ENCODE data around the gene TMEM11. TPM values are rescaled to one million over a fixed set of nuclear protein-coding genes. Genes with fewer than 3 reads are reported as not detected.

The TMEM11 gene
- total RNA-seq, 4 donors from 2014 or later = 25.6 to 38.0 (median 33.8) TPM

DNA sequence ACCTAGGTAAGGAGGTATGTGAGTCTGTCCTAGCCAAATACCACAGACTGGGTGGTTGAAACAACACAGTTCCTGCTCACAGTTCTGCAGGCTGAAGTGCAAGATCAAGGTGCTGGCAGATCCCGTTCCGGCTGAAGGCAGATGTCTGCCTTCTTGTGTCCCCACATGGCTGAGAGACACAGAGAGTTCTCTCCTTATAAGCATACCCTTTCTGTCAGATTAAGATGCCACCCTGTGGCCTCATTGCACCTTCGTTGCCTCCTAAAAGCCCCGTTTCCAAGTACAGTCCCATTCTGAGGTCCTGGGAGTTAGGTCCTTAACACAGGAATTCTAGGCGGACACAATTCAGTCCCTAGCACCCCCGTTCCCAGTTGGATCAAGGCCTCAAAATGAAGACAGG is 9.1 kb upstream of the TMEM11 start:
- H3K27me3 ChIP-seq = no peaks in the 10 kb centered on the region
- H3K4me3 ChIP-seq = no peak overlapping the region
- no peaks in the 10 kb centered on the region for H3K4me1 ChIP-seq
- H3K9me3 ChIP-seq = no peaks in the 10 kb centered on the region
- peaks cover 4% of the 10 kb centered on the region for H3K36me3 ChIP-seq
- TF ChIP-seq POLR2AphosphoS5 (IDR thresholded peaks at IDR 0.05) (no peak), EP300 (IDR thresholded peaks at IDR 0.05) (no peak), POLR2A (IDR thresholded peaks at IDR 0.05) (no peak)
- TF ChIP-seq, protein P1, sequence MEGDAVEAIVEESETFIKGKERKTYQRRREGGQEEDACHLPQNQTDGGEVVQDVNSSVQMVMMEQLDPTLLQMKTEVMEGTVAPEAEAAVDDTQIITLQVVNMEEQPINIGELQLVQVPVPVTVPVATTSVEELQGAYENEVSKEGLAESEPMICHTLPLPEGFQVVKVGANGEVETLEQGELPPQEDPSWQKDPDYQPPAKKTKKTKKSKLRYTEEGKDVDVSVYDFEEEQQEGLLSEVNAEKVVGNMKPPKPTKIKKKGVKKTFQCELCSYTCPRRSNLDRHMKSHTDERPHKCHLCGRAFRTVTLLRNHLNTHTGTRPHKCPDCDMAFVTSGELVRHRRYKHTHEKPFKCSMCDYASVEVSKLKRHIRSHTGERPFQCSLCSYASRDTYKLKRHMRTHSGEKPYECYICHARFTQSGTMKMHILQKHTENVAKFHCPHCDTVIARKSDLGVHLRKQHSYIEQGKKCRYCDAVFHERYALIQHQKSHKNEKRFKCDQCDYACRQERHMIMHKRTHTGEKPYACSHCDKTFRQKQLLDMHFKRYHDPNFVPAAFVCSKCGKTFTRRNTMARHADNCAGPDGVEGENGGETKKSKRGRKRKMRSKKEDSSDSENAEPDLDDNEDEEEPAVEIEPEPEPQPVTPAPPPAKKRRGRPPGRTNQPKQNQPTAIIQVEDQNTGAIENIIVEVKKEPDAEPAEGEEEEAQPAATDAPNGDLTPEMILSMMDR (IDR thresholded peaks at IDR 0.05) = no peak
- no peak for DNase-seq (ENCODE audit: low spot score in 2 of 2)
- WGBS = 96% methylated on average over 6 of the region's 6 CpGs
- H3K27ac ChIP-seq = no peak overlapping the region

DNA sequence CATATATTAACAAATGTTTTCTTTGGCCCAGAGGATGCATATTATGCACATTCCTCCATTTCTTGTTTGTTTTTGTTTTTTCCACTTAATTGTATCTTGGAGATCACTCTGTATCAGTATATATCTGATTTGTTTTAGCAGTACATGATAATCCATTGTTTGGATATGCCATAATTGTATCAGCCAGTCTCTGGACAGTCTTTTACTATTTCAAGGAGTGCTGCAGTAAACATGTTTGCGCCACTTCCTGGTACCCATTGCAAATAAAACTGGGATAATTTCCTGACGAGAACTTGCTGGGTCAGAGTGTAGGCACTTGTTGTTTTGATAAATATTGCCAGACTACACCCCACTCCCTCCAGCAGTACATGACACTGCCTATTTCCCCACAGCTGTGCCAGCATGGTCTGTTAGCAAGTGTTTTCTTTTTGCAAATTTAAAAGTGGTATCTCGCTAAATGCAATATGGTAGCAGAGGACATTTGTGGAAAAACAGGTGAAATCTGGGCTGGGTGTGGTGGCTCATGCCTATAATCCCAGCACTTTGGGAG is 4.9 kb upstream of the TMEM11 start:
- Histone ChIP-seq H3K27ac (no peak overlapping the region), H3K9me3 (no peaks in the 10 kb centered on the region), H3K36me3 (peaks cover 4% of the 10 kb centered on the region), H3K27me3 (no peaks in the 10 kb centered on the region), H3K4me3 (no peak overlapping the region), H3K4me1 (peaks cover 15% of the 10 kb centered on the region)
- TF ChIP-seq POLR2AphosphoS5 (IDR thresholded peaks at IDR 0.05) (no peak), POLR2A (IDR thresholded peaks at IDR 0.05) (no peak), EP300 (IDR thresholded peaks at IDR 0.05) (no peak)
- TF ChIP-seq, protein P1 (IDR thresholded peaks at IDR 0.05) = no peak
- 63% methylated on average over 3 of the region's 3 CpGs for WGBS
- no peak for DNase-seq (ENCODE audit: low spot score in 2 of 2)

DNA sequence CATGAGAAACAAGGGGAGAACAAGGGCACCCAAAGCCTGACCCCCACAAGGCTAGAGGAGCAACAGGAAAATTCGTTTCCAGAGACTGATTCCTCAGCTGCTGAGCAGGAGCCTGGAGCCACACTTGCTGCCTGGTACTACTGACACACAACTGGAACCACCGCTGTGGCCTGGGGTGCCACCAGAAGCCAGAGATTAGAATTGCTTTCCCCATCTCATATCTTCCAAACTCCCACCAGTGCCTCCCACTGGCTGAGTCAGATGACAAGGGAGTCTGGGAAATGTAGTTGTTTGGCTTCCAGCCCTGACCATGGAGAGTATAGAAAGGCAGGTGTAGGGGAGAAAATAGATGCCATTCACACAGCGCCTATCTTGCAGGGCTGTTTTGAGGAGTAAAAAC is 4.1 kb upstream of the TMEM11 start:
- no peak for DNase-seq (ENCODE audit: low spot score in 2 of 2)
- no peak overlapping the region for H3K4me3 ChIP-seq
- H3K4me1 ChIP-seq = peaks cover 17% of the 10 kb centered on the region
- 83% methylated on average over 3 of the region's 3 CpGs for WGBS
- no peaks in the 10 kb centered on the region for H3K27me3 ChIP-seq
- no peaks in the 10 kb centered on the region for H3K9me3 ChIP-seq
- no peak overlapping the region for H3K27ac ChIP-seq
- H3K36me3 ChIP-seq = peaks cover 4% of the 10 kb centered on the region
- TF ChIP-seq, protein P1 (IDR thresholded peaks at IDR 0.05) = no peak
- TF ChIP-seq POLR2AphosphoS5 (IDR thresholded peaks at IDR 0.05) (no peak), POLR2A (IDR thresholded peaks at IDR 0.05) (no peak), EP300 (IDR thresholded peaks at IDR 0.05) (no peak)

DNA sequence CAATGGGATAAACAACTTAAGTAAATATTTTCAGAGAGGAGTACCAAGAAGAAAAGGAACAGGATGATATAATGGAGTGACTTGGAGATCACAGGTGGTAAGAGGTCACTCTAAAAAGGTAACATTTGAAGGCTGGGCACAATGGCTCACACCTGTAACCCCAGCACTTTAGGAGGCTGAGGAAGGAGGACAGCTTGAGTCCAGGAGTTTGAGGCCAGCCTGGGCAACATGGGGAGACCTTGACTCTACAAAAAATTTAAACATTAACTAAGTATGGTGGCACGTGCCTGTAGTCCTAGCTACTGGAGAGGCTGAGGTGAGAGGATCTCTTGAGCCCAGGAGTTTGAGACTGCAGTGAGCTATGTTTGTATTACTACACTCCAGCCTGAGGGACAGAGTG is 3.4 kb upstream of the TMEM11 start:
- no peaks in the 10 kb centered on the region for H3K27me3 ChIP-seq
- no peak overlapping the region for H3K27ac ChIP-seq
- 88% methylated on average over 1 of the region's 1 CpG for WGBS
- H3K36me3 ChIP-seq = peaks cover 1% of the 10 kb centered on the region
- DNase-seq (ENCODE audit: low spot score in 2 of 2) = no peak
- TF ChIP-seq POLR2AphosphoS5 (IDR thresholded peaks at IDR 0.05) = no peak
- no peak for TF ChIP-seq EP300 (IDR thresholded peaks at IDR 0.05)
- TF ChIP-seq POLR2A (IDR thresholded peaks at IDR 0.05) = no peak
- TF ChIP-seq, protein P1 (IDR thresholded peaks at IDR 0.05) = no peak
- no peak overlapping the region for H3K4me3 ChIP-seq
- peaks cover 25% of the 10 kb centered on the region for H3K4me1 ChIP-seq
- no peaks in the 10 kb centered on the region for H3K9me3 ChIP-seq

DNA sequence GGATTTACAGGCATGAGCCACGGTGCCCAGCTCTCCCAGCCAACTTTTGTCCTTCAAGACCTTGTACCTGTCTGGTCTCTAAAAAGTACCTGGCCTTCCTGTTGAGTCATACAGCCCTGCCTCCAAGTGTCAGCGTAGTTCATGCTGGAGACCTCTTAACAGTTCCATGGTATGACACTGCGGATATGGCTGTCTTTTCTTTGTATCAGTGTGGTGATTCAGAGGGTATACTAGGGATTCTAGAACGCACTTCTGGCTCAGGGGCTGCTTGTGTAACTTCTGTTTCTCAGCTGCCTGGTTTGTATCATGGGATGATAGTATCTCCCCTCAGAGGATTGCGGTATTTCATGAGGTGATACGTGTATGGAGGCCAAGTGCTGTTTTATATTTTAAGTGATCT is 2.0 kb upstream of the TMEM11 start:
- Histone ChIP-seq H3K4me1 (peaks cover 39% of the 10 kb centered on the region), H3K4me3 (no peak overlapping the region), H3K27me3 (no peaks in the 10 kb centered on the region), H3K27ac (no peak overlapping the region), H3K9me3 (no peaks in the 10 kb centered on the region), H3K36me3 (no peaks in the 10 kb centered on the region)
- 84% methylated on average over 6 of the region's 6 CpGs for WGBS
- DNase-seq (ENCODE audit: low spot score in 2 of 2) = no peak
- TF ChIP-seq POLR2A (IDR thresholded peaks at IDR 0.05) = no peak
